Measurements from ENCODE around the gene WDR20. TPM values are rescaled to one million over a fixed set of nuclear protein-coding genes. Genes with fewer than 3 reads are reported as not detected.

Gene WDR20
- total RNA-seq, 1 experiment from 2014 or later = 23.8 TPM

- intact Hi-C loops (cut with micrococcal nuclease) = no loop called here
- ChIA-PET CTCF (interaction anchor here (0.6 to 1.5 kb wide), 7 partner anchors 19 to 354 kb away, joined by 3 to 6 read pairs (median 4); no protein-coding TSS in a partner anchor), POLR2A (interaction anchor here (0.6 to 1.5 kb wide), 4 partner anchors 10 to 48 kb away, joined by 3 to 6 read pairs (median 4); no protein-coding TSS in a partner anchor)
- no peaks in the 10 kb centered on the region for H3K27me3 Mint-ChIP-seq (ENCODE audit: insufficient read depth, unreplicated experiment)
- BruUV-seq (replicated peaks) = no TSS peak
- no peak overlapping the region for H3K4me3 Mint-ChIP-seq (ENCODE audit: unreplicated experiment)
- peak; percentile 37 for DNase-seq (ENCODE audit: unreplicated experiment)
- no peaks in the 10 kb centered on the region for H3K9me3 Mint-ChIP-seq (ENCODE audit: unreplicated experiment)
- TF ChIP-seq CTCF (IDR thresholded peaks at IDR 0.05; ENCODE audit: unreplicated experiment) = no peak
- no peaks in the 10 kb centered on the region for H3K36me3 Mint-ChIP-seq (ENCODE audit: insufficient read depth, unreplicated experiment)
- no peaks in the 10 kb centered on the region for H3K4me1 Mint-ChIP-seq (ENCODE audit: insufficient read depth, unreplicated experiment)
- peak overlapping the region; percentile 44 for H3K27ac Mint-ChIP-seq (ENCODE audit: low read depth, unreplicated experiment)
Observed at GRCh38 chr14:102255401-102256190, 115.9 kb downstream of the WDR20 start.

- intact Hi-C loops (cut with micrococcal nuclease) = no loop called here
- Mint-ChIP-seq H3K27me3 (ENCODE audit: insufficient read depth, unreplicated experiment) (no peaks in the 10 kb centered on the region), H3K4me1 (ENCODE audit: insufficient read depth, unreplicated experiment) (no peaks in the 10 kb centered on the region), H3K9me3 (ENCODE audit: unreplicated experiment) (no peaks in the 10 kb centered on the region), H3K27ac (ENCODE audit: low read depth, unreplicated experiment) (no peak overlapping the region), H3K36me3 (ENCODE audit: insufficient read depth, unreplicated experiment) (peaks cover 6% of the 10 kb centered on the region), H3K4me3 (ENCODE audit: unreplicated experiment) (no peak overlapping the region)
- POLR2A ChIA-PET = no interaction called here
- CTCF ChIA-PET = interaction anchor here (0.7 to 1.5 kb wide), 2 partner anchors 20 to 79 kb away, joined by 3 to 4 read pairs; no protein-coding TSS in a partner anchor
- no TSS peak for BruUV-seq (replicated peaks)
- TF ChIP-seq CTCF (IDR thresholded peaks at IDR 0.05; ENCODE audit: unreplicated experiment) = no peak
- DNase-seq (ENCODE audit: unreplicated experiment) = no peak
Observed at GRCh38 chr14:102256716-102257115, 117.0 kb downstream of the WDR20 start.

- no peaks in the 10 kb centered on the region for H3K27me3 Mint-ChIP-seq (ENCODE audit: insufficient read depth, unreplicated experiment)
- H3K36me3 Mint-ChIP-seq (ENCODE audit: insufficient read depth, unreplicated experiment) = peaks cover 9% of the 10 kb centered on the region
- no peaks in the 10 kb centered on the region for H3K9me3 Mint-ChIP-seq (ENCODE audit: unreplicated experiment)
- H3K4me1 Mint-ChIP-seq (ENCODE audit: insufficient read depth, unreplicated experiment) = peaks cover 8% of the 10 kb centered on the region
- CTCF ChIA-PET = no interaction called here
- no peak for DNase-seq (ENCODE audit: unreplicated experiment)
- no peak overlapping the region for H3K27ac Mint-ChIP-seq (ENCODE audit: low read depth, unreplicated experiment)
- H3K4me3 Mint-ChIP-seq (ENCODE audit: unreplicated experiment) = no peak overlapping the region
- TF ChIP-seq CTCF (IDR thresholded peaks at IDR 0.05; ENCODE audit: unreplicated experiment) = no peak
- intact Hi-C loops (cut with micrococcal nuclease) = no loop called here
- POLR2A ChIA-PET = no interaction called here
- no TSS peak for BruUV-seq (replicated peaks)
Observed at GRCh38 chr14:102258136-102258535, 118.4 kb downstream of the WDR20 start.

Other genes starting within 250 kb of the WDR20 start
- 704 and 715 TPM in 2 replicates for gene DYNC1H1, start 175.3 kb upstream of the WDR20 start, total RNA-seq (2022)
- 277 and 296 TPM in 2 replicates for gene HSP90AA1, start 52.9 kb upstream of the WDR20 start, total RNA-seq (2022)
- gene MOK, start 165.3 kb downstream of the WDR20 start, total RNA-seq (2022) = 61.7 and 98.9 TPM in 2 replicates
- gene ZNF839, start 179.8 kb downstream of the WDR20 start, total RNA-seq (2022) = 20.3 and 23.0 TPM in 2 replicates
- gene CINP, start 223.0 kb downstream of the WDR20 start, total RNA-seq (2022) = 36.6 and 51.1 TPM in 2 replicates
- 18.2 and 18.4 TPM in 2 replicates for gene TECPR2, start 223.0 kb downstream of the WDR20 start, total RNA-seq (2022)

Data from MCF 10A (cell line).